H9 (cell line): ENCODE measurements around the gene CCDC93. TPM values are rescaled to one million over a fixed set of nuclear protein-coding genes. Genes with fewer than 3 reads are reported as not detected.

Experiments used
- DNase-seq: peaks from one replicate; pipeline ENCODE4 v3.0.0-alpha.2; 2017
- H2AFZ ChIP-seq: one replicate; pipeline ENCODE4 v1.6.1; 2013; ENCODE audit warnings: mild to moderate bottlenecking, low read length, control low read depth, moderate library complexity
- H2AK5ac ChIP-seq: 2 replicates; pipeline ENCODE4 v1.6.1; 2013; ENCODE audit warnings: low read length, control low read depth, mixed read lengths; ENCODE audit not compliant: insufficient read length
- H2BK120ac ChIP-seq: one replicate; pipeline ENCODE4 v1.6.1; 2013; ENCODE audit warnings: low read depth, mild to moderate bottlenecking, low read length, control low read depth, inconsistent platforms; ENCODE audit not compliant: poor library complexity, severe bottlenecking
- H2BK12ac ChIP-seq: 2 replicates; pipeline ENCODE4 v1.6.1; 2013; ENCODE audit warnings: low read length, control low read depth, mixed read lengths, low read depth; ENCODE audit not compliant: insufficient read length
- H2BK15ac ChIP-seq: 2 replicates; pipeline ENCODE4 v1.6.1; 2013; ENCODE audit warnings: low read depth, low read length, control low read depth
- H2BK20ac ChIP-seq: one replicate; pipeline ENCODE4 v1.6.1; 2013; ENCODE audit warnings: low read depth, mild to moderate bottlenecking, low read length, control low read depth, inconsistent platforms; ENCODE audit not compliant: poor library complexity, severe bottlenecking
- H2BK5ac ChIP-seq: 2 replicates; pipeline ENCODE4 v1.6.1; 2013; ENCODE audit warnings: low read length, control low read depth, mixed read lengths; ENCODE audit not compliant: insufficient read length
- H3K14ac ChIP-seq: 2 replicates; pipeline ENCODE4 v1.6.1; 2013; ENCODE audit warnings: low read length, control low read depth; ENCODE audit not compliant: insufficient read depth
- H3K18ac ChIP-seq: 2 replicates; pipeline ENCODE4 v1.6.1; 2013; ENCODE audit warnings: low read depth, mild to moderate bottlenecking, mixed read lengths, low read length, control low read depth; ENCODE audit not compliant: insufficient read length
- H3K23ac ChIP-seq: 2 replicates; pipeline ENCODE4 v1.6.1; 2013; ENCODE audit warnings: low read length, control low read depth, mixed read lengths, low read depth; ENCODE audit not compliant: insufficient read length
- H3K23me2 ChIP-seq: 2 replicates; pipeline ENCODE4 v1.6.1; 2013; ENCODE audit warnings: low read depth, mild to moderate bottlenecking, mixed read lengths, low read length, control low read depth; ENCODE audit not compliant: insufficient read length, poor library complexity, severe bottlenecking
- H3K27ac ChIP-seq: 2 replicates; pipeline ENCODE4 v1.5.1; 2013; ENCODE audit warnings: low read length, control low read depth, mixed read lengths, low read depth; ENCODE audit not compliant: insufficient read length
- H3K27me3 ChIP-seq: 2 replicates; pipeline ENCODE4 v1.6.1; 2013; ENCODE audit warnings: low read length, control low read depth, inconsistent platforms; ENCODE audit not compliant: insufficient read depth
- H3K4ac ChIP-seq: 2 replicates; pipeline ENCODE4 v1.6.1; 2013; ENCODE audit warnings: low read depth, mild to moderate bottlenecking, control low read depth, inconsistent platforms, low read length, moderate library complexity
- H3K4me1 ChIP-seq: 2 replicates; pipeline ENCODE4 v1.6.1; 2013; ENCODE audit warnings: low read length, control low read depth, inconsistent platforms; ENCODE audit not compliant: insufficient read depth
- H3K4me2 ChIP-seq: 2 replicates; pipeline ENCODE4 v1.6.1; 2013; ENCODE audit warnings: low read length, control low read depth, mixed read lengths; ENCODE audit not compliant: insufficient read length, insufficient read depth
- H3K56ac ChIP-seq: 2 replicates; pipeline ENCODE4 v1.6.1; 2013; ENCODE audit warnings: low read depth, mild to moderate bottlenecking, mixed read lengths, low read length, control low read depth; ENCODE audit not compliant: insufficient read length
- H3K79me1 ChIP-seq: 2 replicates; pipeline ENCODE4 v1.6.1; 2013; ENCODE audit warnings: low read depth, mild to moderate bottlenecking, moderate library complexity, low read length, control low read depth, inconsistent platforms; ENCODE audit not compliant: insufficient read depth, poor library complexity, severe bottlenecking
- H3K79me2 ChIP-seq: 2 replicates; pipeline ENCODE4 v1.6.1; 2013; ENCODE audit warnings: low read length, control low read depth, inconsistent platforms; ENCODE audit not compliant: insufficient read depth
- H3K9ac ChIP-seq: 2 replicates; pipeline ENCODE4 v1.6.1; 2013; ENCODE audit warnings: low read length, control low read depth, mixed read lengths; ENCODE audit not compliant: insufficient read length; ENCODE audit errors: extremely low read depth
- H3K9me3 ChIP-seq: one replicate; pipeline ENCODE4 v1.6.1; 2013; ENCODE audit warnings: low read depth, low read length, inconsistent platforms; ENCODE audit not compliant: control insufficient read depth
- H3T11ph ChIP-seq: one replicate; pipeline ENCODE4 v1.6.1; 2013; ENCODE audit warnings: mild to moderate bottlenecking, low read length, control low read depth, inconsistent platforms
- H4K20me1 ChIP-seq: one replicate; pipeline ENCODE4 v1.6.1; 2013; ENCODE audit not compliant: control insufficient read depth, insufficient read length, insufficient read depth
- H4K5ac ChIP-seq: 2 replicates; pipeline ENCODE4 v1.6.1; 2013; ENCODE audit warnings: low read depth, mild to moderate bottlenecking, mixed read lengths, low read length, control low read depth; ENCODE audit not compliant: insufficient read length
- H4K8ac ChIP-seq: replicated peaks from 2 replicates; pipeline ENCODE4 v1.6.1; 2013; ENCODE audit warnings: low read length, control low read depth, mixed read lengths, low read depth; ENCODE audit not compliant: insufficient read length
- H4K91ac ChIP-seq: 2 replicates; pipeline ENCODE4 v1.6.1; 2013; ENCODE audit warnings: low read depth, mild to moderate bottlenecking, moderate library complexity, mixed read lengths, low read length, control low read depth; ENCODE audit not compliant: insufficient read length
- H3K27ac Mint-ChIP-seq, 3 experiments: 2 replicates in 2 of 3; 3 replicates in 1 of 3; pipeline ENCODE4 v1.8.0; 2020 to 2021; ENCODE audit warnings: mixed read lengths in 3 of 3, mild to moderate bottlenecking in 1 of 3, moderate library complexity in 1 of 3
- H3K27me3 Mint-ChIP-seq: 2 replicates; pipeline ENCODE4 v1.8.0; 2021; ENCODE audit warnings: low read depth, mild to moderate bottlenecking, moderate library complexity, mixed read lengths
- H3K36me3 Mint-ChIP-seq, 3 experiments: 2 replicates in 2 of 3; 3 replicates in 1 of 3; pipeline ENCODE4 v1.8.0; 2020 to 2021; ENCODE audit warnings: low read depth in 3 of 3, mixed read lengths in 3 of 3; ENCODE audit not compliant: insufficient read depth in 1 of 3
- H3K4me1 Mint-ChIP-seq, 2 experiments: 2 replicates each; pipeline ENCODE4 v1.8.0; 2020; ENCODE audit warnings: mixed read lengths in 2 of 2
- H3K4me3 Mint-ChIP-seq, 2 experiments: 2 replicates in 1 of 2; 3 replicates in 1 of 2; pipeline ENCODE4 v1.8.0; 2020 to 2021; ENCODE audit warnings: mild to moderate bottlenecking in 2 of 2, mixed read lengths in 2 of 2, moderate library complexity in 1 of 2
- H3K9me3 Mint-ChIP-seq, 2 experiments: 2 replicates in 1 of 2; 3 replicates in 1 of 2; pipeline ENCODE4 v1.8.0; 2020; ENCODE audit warnings: mild to moderate bottlenecking in 2 of 2, mixed read lengths in 2 of 2, moderate library complexity in 1 of 2
- CTCF ChIP-seq: fragments of 200-600 bp; sonication (generic); conservative IDR thresholded peaks from 3 replicates; pipeline ENCODE4 v1.8.0; 2021; ENCODE audit warnings: antibody characterized with exemption, mild to moderate bottlenecking
- total RNA-seq: library from RNA; stranded (reverse); gene quantifications from 2 replicates; pipeline ENCODE4 v1.2.1, GENCODE V29; 2021

CCDC93 gene
- total RNA-seq, 1 experiment from 2014 or later = 16.4 TPM

GRCh38 chr2:117953231-117953630 is 60.6 kb downstream of the CCDC93 start:
- no peak overlapping the region for H4K5ac ChIP-seq
- Mint-ChIP-seq H3K27me3 (no peaks in the 10 kb centered on the region), H3K27ac (no peak overlapping the region), H3K4me3 (no peak overlapping the region), H3K4me1 (peaks cover 3% of the 10 kb centered on the region in 2 experiments; a peak in 1 of 4 replicates), H3K9me3 (no peaks in the 10 kb centered on the region), H3K36me3 (peaks cover under 1 to 49% (median 28%) of the 10 kb centered on the region in 3 experiments; a peak in 5 of 7 replicates)
- no peak overlapping the region for H3K14ac ChIP-seq
- no peaks in the 10 kb centered on the region for H3K27me3 ChIP-seq
- no peaks in the 10 kb centered on the region for H3K9me3 ChIP-seq
- no peak overlapping the region for H3K27ac ChIP-seq
- no peaks in the 10 kb centered on the region for H4K20me1 ChIP-seq
- H2BK20ac ChIP-seq = no peak overlapping the region
- no peak overlapping the region for H2AFZ ChIP-seq
- H4K8ac ChIP-seq = no peak overlapping the region
- H3K79me2 ChIP-seq = no peaks in the 10 kb centered on the region
- no peak overlapping the region for H3K23ac ChIP-seq
- no peak overlapping the region for H3K56ac ChIP-seq
- H2BK120ac ChIP-seq = no peak overlapping the region
- no peaks in the 10 kb centered on the region for H3K79me1 ChIP-seq
- no peak overlapping the region for H3K18ac ChIP-seq
- TF ChIP-seq CTCF = no peak
- no peak for DNase-seq
- H3K9ac ChIP-seq = no peak overlapping the region
- H3T11ph ChIP-seq = no peak overlapping the region
- no peak overlapping the region for H4K91ac ChIP-seq
- no peak overlapping the region for H2AK5ac ChIP-seq
- no peak overlapping the region for H2BK12ac ChIP-seq
- no peak overlapping the region for H2BK15ac ChIP-seq
- no peaks in the 10 kb centered on the region for H3K4me1 ChIP-seq
- no peaks in the 10 kb centered on the region for H3K23me2 ChIP-seq
- no peak overlapping the region for H2BK5ac ChIP-seq
- no peak overlapping the region for H3K4me2 ChIP-seq
- H3K4ac ChIP-seq = no peak overlapping the region
